GM23248 (cell line): ENCODE measurements around the gene IL31RA.

Experiments
- EZH2 ChIP-seq: fragments of 200-600 bp; sonication (generic); IDR thresholded peaks from 2 replicates; pipeline ENCODE4 v1.6.1; 2018; ENCODE audit warnings: antibody characterized with exemption, mild to moderate bottlenecking; ENCODE audit not compliant: insufficient read depth, poor library complexity, severe bottlenecking
- EZH2phosphoT487 ChIP-seq: fragments of 200-600 bp; sonication (generic); IDR thresholded peaks from 2 replicates; pipeline ENCODE4 v1.6.1; 2018; ENCODE audit warnings: antibody characterized with exemption, moderate library complexity, mild to moderate bottlenecking, low read depth; ENCODE audit not compliant: insufficient read depth

DNA sequence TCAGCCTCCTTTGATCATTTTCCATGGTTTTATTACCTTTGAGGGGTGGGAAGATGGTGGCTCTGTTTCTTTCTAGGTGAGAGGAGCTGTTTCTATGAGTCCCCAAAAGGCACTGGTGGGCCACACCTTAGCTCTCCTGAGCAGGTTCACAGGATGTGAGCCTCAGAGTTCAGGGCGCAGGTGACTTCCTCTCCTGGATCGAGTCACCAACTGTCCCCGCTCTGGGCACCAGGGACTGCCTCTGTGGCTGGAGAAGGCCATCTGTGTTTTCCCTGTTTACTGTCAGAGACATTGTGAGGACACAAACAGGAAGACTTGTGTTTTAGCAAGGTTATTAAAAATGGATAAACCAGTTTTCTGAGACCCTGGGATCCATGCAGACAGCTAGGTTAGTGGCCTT is 68.5 kb downstream of the IL31RA start:
- TF ChIP-seq EZH2 (no peak), EZH2phosphoT487 (no peak)
